Neural progenitor cell (in vitro differentiated cells): ENCODE measurements around the gene ANO2.

ENCODE experiments used
- CTCF ChIP-seq: fragments of 200-600 bp; sonication (generic); IDR thresholded peaks from 2 replicates; pipeline ENCODE4 v1.5.1; 2017; ENCODE audit warnings: antibody characterized with exemption, mild to moderate bottlenecking
- EZH2 ChIP-seq: fragments of 200-600 bp; sonication (generic); IDR thresholded peaks from 2 replicates; pipeline ENCODE4 v1.6.1; 2017; ENCODE audit warnings: antibody characterized with exemption, mild to moderate bottlenecking, moderate library complexity
- EZH2phosphoT487 ChIP-seq: fragments of 200-600 bp; sonication (generic); IDR thresholded peaks from 2 replicates; pipeline ENCODE4 v1.6.1; 2017; ENCODE audit warnings: antibody characterized with exemption

GRCh38 chr12:5770727-5771126 lies 174.3 kb downstream of the ANO2 start:
- TF ChIP-seq CTCF (no peak), EZH2 (no peak), EZH2phosphoT487 (no peak)
